ENCODE measurements around the gene CEP112. TPM values are rescaled to one million over a fixed set of nuclear protein-coding genes. Genes with fewer than 3 reads are reported as not detected.

Gene CEP112
- total RNA-seq, 1 experiment from 2014 or later: 41.6 TPM

DNA sequence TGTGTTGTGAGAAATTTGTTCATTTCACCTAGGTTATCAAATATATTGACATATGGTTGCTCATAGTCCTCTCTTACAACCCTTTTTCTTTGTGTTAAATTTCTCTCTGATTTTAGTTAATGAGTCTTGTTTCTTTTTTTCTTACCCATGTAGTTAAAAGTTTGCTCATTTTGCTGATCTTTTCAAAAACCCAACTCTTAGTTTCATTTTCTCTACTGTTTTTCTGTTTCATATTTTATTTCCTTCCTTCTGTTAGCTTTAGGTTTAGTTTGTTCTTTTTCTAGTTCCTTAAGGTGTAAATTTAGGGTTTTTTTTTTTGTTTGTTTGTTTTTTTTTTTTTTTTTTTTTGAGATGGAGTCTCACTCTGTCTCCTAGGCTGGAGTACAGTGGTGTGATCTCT, 42.4 kb downstream of the CEP112 start:
- Histone ChIP-seq H3K9me3 (replicated peaks) (no peaks in the 10 kb centered on the region), H3K4me3 (no peak overlapping the region), H3K4me1 (no peaks in the 10 kb centered on the region), H3K36me3 (peaks cover 80% of the 10 kb centered on the region), H3K27me3 (no peaks in the 10 kb centered on the region), H3K27ac (no peak overlapping the region)
- DNase-seq: no peak

DNA sequence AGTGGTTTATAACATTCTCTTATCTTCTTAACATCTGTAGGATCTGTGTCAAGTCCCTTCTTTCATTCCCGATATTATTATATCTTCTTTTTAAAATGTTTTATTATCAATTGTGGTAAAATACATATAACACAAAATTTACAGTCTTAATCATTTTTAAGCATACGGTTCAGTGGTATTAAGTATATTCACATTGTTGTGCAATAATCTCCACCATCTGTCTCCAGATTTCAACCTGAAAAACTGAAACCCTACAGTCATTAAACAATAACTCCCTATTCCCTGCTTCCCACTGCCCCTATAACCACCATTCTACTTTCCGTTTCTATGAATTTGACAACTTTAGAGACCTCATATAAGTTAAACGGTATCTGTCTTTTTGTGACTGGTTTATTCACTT, 45.5 kb downstream of the CEP112 start:
- no peaks in the 10 kb centered on the region for H3K4me1 ChIP-seq
- no peak overlapping the region for H3K27ac ChIP-seq
- H3K27me3 ChIP-seq: no peaks in the 10 kb centered on the region
- H3K9me3 ChIP-seq (replicated peaks): no peaks in the 10 kb centered on the region
- peak in 1 of 2 experiments; percentile 8 for DNase-seq
- no peak overlapping the region for H3K4me3 ChIP-seq
- peaks cover 60% of the 10 kb centered on the region for H3K36me3 ChIP-seq

DNA sequence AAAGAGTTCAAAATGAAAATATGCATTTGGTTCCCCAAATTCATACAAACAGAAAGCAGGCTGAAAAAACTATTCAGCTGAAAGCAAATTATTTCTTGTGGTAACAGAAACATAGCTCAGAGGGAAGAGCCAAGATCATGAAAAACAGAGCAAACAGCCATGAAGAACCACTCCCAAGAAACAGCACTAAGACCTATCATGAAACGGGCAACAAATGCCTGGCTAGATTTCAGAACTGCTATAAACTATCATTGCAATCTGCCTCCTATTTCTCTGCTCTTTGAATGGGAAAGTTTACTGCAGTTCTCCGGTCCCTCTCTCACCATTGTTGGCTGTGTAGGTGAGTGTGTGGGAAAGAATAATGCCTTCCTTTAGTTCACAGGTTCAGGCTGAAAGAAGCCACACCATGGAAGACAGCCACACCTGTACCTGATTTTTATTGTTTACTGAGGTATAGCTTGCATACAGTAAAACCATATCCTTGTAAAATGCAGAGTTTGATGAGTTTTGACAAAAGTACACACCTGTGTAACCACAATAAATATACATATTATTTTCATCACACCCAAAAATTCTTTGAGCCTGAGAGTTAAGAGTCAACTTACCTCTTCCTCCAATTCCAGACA, 48.2 kb downstream of the CEP112 start:
- H3K36me3 ChIP-seq: peaks cover 45% of the 10 kb centered on the region

DNA sequence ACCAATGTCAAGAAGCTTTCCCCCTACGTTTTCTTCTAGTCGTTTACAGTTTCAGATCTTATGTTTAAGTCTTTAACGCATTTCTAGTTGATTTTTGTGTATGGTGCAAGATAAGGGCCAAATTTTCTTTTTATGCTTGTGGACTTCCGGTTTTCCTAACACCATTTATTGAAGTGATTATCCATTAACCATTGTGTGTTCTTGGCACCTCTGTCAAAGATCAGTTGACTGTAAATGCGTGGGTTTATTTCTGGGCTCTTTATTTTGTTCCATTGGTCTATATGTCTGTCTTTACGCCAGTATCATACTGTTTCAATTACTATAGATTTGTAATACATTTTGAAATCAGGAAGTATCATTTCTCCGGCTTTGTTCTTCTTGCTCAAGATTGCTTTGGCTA, 49.5 kb downstream of the CEP112 start:
- Histone ChIP-seq H3K27me3 (no peaks in the 10 kb centered on the region), H3K9me3 (replicated peaks) (no peaks in the 10 kb centered on the region; the same call in 1 of the 2 replicates), H3K36me3 (peaks cover 48% of the 10 kb centered on the region), H3K4me1 (no peaks in the 10 kb centered on the region), H3K4me3 (no peak overlapping the region), H3K27ac (no peak overlapping the region)
- DNase-seq: no peak

More for the DNA sequence above, 48.2 kb downstream of the CEP112 start:
- no peak for DNase-seq
- H3K27me3 ChIP-seq: no peaks in the 10 kb centered on the region
- no peaks in the 10 kb centered on the region for H3K4me1 ChIP-seq
- no peaks in the 10 kb centered on the region for H3K9me3 ChIP-seq (replicated peaks)
- no peak overlapping the region for H3K27ac ChIP-seq
- no peak overlapping the region for H3K4me3 ChIP-seq

DNA sequence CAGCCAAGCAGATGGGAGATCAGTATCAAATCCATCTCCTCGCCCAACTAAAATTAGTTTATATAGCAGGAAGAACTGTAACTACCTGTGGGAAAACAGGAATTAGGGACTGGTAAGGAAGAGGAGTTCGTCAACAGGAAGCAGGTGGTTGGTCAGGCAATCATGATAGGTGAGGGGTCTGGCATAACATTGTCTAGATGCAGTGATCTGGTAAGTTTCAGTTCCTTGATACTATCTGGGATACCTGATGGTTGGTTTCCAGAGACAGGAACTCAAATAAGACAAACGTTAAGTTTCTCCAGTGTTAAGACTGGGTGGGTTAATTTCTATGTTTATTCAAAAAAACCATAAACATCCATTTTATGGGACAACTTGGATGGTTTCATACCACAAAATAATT, 53.8 kb downstream of the CEP112 start:
- Histone ChIP-seq H3K27ac (no peak overlapping the region), H3K9me3 (replicated peaks) (no peaks in the 10 kb centered on the region; the same call in 1 of the 2 replicates), H3K4me1 (no peaks in the 10 kb centered on the region), H3K27me3 (no peaks in the 10 kb centered on the region), H3K4me3 (no peak overlapping the region), H3K36me3 (peaks cover 59% of the 10 kb centered on the region)
- DNase-seq: no peak

DNA sequence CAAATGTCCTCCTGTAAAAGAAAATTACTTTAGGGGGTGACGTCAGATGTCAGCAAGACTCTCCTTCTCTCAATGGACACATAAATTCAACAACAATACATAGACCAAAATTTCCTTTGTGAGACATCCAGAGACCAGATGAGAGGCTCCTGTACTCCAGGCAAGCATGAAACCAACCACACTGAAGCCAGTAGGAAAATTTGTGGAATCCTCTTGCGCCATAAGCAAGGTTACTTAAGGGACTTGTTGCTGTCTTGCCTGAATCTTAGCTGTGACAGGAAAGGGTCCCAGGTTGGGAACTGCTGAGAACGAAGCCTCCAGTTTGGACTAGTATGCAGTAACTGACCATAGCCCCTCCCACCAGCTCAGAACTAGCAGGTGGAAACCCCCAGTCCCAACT, 56.0 kb downstream of the CEP112 start:
- H3K4me3 ChIP-seq: no peak overlapping the region
- no peak for DNase-seq
- peaks cover 74% of the 10 kb centered on the region for H3K36me3 ChIP-seq
- H3K9me3 ChIP-seq (replicated peaks): no peaks in the 10 kb centered on the region; the same call in 1 of the 2 replicates
- H3K27me3 ChIP-seq: no peaks in the 10 kb centered on the region
- no peaks in the 10 kb centered on the region for H3K4me1 ChIP-seq
- H3K27ac ChIP-seq: no peak overlapping the region

DNA sequence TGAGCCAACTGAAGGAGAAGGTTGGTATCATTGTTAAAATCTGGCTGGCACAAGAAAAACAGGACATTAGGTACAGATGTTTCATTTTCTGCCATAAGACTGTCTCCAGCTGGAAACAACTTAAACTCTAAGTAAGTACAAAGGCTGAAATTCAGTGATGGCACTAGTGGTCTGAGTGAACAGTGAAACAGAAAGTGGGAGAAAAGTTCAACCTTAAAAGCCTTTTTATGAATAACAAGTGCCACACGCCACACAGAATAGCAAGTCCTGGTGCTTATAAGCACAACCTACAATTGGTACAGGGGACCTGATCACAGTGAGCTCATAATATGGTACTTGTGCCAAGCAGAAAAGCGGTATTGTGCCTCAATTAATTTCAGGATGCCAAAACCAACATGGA, 56.7 kb downstream of the CEP112 start:
- H3K27ac ChIP-seq: no peak overlapping the region
- H3K9me3 ChIP-seq (replicated peaks): no peaks in the 10 kb centered on the region; the same call in 1 of the 2 replicates
- H3K4me3 ChIP-seq: no peak overlapping the region
- H3K36me3 ChIP-seq: peaks cover 80% of the 10 kb centered on the region
- no peak for DNase-seq
- no peaks in the 10 kb centered on the region for H3K27me3 ChIP-seq
- H3K4me1 ChIP-seq: no peaks in the 10 kb centered on the region

DNA sequence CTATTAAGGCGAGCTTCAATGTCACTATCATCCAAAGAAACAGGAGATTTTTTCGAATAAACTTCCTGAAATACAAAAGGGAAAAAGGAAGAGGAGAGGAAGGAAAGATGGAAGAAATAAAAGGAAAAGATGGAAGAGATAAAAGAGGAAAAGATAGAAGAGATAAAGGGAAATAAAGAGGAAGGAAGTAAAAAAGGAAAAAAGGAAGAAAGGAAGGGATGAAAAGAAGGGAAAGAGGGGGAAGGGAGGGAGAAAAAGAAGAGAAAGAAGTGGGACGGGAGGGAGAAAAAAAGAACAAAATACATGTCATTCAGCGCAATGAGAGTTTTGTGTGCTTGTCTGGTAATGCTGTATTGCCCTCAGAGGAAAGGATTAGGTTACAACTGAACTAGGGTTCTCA, 62.2 kb downstream of the CEP112 start:
- no peaks in the 10 kb centered on the region for H3K27me3 ChIP-seq

DNA sequence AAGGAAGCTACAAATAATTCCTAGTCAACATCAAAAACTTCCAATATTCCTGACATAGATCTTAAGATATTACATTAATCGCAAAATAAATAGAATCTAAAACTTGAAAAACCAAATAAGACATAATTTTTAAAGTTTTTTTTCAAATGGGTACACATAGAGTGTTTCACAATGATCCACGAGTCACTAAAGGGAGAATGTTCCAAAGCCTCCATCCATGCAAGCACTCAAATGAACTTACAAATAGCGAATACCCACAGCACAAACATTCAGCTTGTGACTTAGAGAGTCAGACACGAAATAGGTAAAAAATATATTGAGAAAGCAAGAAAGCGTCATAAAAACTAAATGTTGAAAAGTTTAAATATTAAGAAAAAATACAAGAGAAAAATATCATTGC, 65.7 kb downstream of the CEP112 start:
- Histone ChIP-seq H3K4me1 (0 out of 2 replicates have a peak, but pooled peaks cover 2% of the 10 kb centered on the region), H3K27ac (no peak overlapping the region), H3K9me3 (replicated peaks) (no peaks in the 10 kb centered on the region), H3K36me3 (peaks cover 87% of the 10 kb centered on the region), H3K4me3 (no peak overlapping the region), H3K27me3 (no peaks in the 10 kb centered on the region)
- no peak for DNase-seq

More for the DNA sequence above, 62.2 kb downstream of the CEP112 start:
- H3K9me3 ChIP-seq (replicated peaks): no peaks in the 10 kb centered on the region
- H3K36me3 ChIP-seq: peaks cover 80% of the 10 kb centered on the region
- no peak overlapping the region for H3K4me3 ChIP-seq
- DNase-seq: no peak
- 0 out of 2 replicates have a peak, but pooled peaks cover 2% of the 10 kb centered on the region for H3K4me1 ChIP-seq
- H3K27ac ChIP-seq: no peak overlapping the region

DNA sequence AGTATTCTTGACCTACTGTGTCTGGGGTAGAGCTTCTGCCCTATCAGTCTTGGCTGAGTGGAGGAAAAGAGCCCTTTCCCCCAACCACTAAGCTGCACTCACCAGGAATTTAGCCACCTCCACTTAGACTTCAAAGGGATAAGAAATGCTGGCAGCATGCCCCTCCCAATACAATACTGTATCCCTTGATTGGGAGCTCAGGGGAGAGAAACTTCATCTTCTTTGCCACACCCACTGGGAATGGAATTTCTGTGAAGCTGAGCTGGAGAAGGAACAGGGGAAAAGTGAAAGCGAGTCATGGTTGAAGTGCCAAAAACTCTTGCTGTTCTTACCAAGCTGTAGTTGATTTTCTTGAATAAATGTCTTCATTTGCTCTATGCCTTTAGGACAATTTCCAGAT, 68.8 kb downstream of the CEP112 start:
- Histone ChIP-seq H3K27me3 (no peaks in the 10 kb centered on the region), H3K9me3 (replicated peaks) (peaks cover 5% of the 10 kb centered on the region; the same call in 1 of the 2 replicates), H3K4me1 (0 out of 2 replicates have a peak, but pooled peaks cover 2% of the 10 kb centered on the region), H3K4me3 (no peak overlapping the region), H3K27ac (no peak overlapping the region), H3K36me3 (peaks cover 74% of the 10 kb centered on the region)
- no peak for DNase-seq

DNA sequence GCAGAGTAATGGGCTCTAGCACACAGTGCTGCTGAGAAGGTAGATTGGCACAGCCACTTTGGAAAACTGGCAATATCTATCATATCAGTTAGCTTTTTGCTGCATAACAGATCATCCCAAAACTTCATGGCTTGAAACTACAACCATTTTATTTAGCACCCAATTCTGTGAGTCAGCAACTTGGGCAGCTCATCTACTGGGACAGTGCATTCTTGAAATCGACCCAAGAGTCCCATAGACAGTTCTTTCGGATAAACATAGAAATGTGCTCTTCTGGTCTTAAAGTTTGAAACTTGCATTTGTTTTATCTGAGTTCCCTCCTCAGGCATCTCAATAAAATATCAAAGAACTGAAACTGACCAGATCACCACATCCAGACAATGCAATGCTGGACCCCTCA, 76.7 kb downstream of the CEP112 start:
- Histone ChIP-seq H3K36me3 (peaks cover 60% of the 10 kb centered on the region), H3K4me3 (no peak overlapping the region), H3K9me3 (replicated peaks) (peaks cover 5% of the 10 kb centered on the region), H3K27ac (no peak overlapping the region), H3K4me1 (no peaks in the 10 kb centered on the region), H3K27me3 (no peaks in the 10 kb centered on the region; the same call in 1 of the 2 replicates)
- no peak for DNase-seq

DNA sequence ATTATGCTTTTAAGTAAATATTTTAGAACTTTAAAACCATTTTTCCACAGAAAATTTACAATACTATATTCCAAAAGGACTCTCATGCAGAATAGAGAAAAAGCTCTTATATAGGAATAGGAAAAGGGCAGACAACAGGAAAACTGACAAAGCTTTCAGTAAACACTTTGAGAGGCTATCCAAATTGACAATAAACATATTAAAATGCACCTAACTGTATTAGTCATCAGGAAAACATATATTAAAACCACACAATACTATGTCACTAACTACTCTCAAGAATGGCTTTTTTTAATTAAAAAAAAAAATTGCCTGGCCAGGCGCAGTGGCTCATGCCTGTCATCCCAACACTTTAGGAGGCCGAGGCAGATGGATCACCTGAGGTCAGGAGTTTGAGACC, 77.3 kb downstream of the CEP112 start:
- H3K36me3 ChIP-seq: peaks cover 55% of the 10 kb centered on the region
- no peak overlapping the region for H3K27ac ChIP-seq
- H3K4me1 ChIP-seq: no peaks in the 10 kb centered on the region
- H3K9me3 ChIP-seq (replicated peaks): peaks cover 2% of the 10 kb centered on the region
- DNase-seq: no peak
- no peaks in the 10 kb centered on the region; the same call in 1 of the 2 replicates for H3K27me3 ChIP-seq
- no peak overlapping the region for H3K4me3 ChIP-seq

DNA sequence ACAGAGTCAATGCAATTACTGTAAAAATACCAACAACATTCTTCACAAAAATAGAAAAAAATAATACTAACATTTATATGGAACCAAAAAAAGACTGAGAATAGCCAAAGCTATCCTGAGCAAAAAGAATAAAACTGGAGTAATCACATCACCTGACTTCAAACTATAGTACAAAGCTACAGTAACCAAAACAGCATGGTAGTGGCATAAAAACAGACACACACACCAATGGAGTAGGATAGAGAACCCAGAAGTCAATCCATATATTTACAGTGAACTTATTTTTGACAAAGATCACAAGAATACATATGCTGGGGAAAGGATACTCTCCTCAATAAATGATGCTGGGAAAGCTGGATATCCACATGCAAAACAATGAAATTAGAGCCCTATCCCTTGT, 84.2 kb downstream of the CEP112 start:
- no peak overlapping the region for H3K27ac ChIP-seq
- H3K4me3 ChIP-seq: no peak overlapping the region
- H3K9me3 ChIP-seq (replicated peaks): no peaks in the 10 kb centered on the region; the same call in 1 of the 2 replicates
- no peaks in the 10 kb centered on the region for H3K4me1 ChIP-seq
- no peak for DNase-seq
- H3K27me3 ChIP-seq: no peaks in the 10 kb centered on the region
- H3K36me3 ChIP-seq: peaks cover 65% of the 10 kb centered on the region

DNA sequence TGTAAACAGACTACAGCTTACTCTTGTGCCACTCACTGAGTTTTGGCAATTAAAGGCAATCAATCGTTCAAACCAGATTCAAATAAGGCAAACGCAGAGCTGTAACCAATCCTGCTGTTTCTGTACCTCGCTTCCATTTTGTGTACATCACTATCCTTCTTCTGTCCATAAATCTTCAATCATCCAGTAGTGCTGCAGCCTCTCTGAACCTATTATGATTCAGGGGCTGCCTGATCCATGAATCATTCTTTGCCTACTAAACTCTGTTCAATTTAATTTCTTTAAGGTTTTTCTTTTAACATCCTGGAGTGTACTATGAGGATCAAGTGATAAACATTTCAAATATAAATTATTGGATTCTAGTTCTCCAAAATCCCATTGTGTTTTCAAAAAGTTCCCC, 93.9 kb downstream of the CEP112 start:
- Histone ChIP-seq H3K4me1 (no peaks in the 10 kb centered on the region), H3K27me3 (no peaks in the 10 kb centered on the region), H3K36me3 (peaks cover 37% of the 10 kb centered on the region), H3K4me3 (no peak overlapping the region), H3K9me3 (replicated peaks) (no peaks in the 10 kb centered on the region), H3K27ac (no peak overlapping the region)
- no peak for DNase-seq

DNA sequence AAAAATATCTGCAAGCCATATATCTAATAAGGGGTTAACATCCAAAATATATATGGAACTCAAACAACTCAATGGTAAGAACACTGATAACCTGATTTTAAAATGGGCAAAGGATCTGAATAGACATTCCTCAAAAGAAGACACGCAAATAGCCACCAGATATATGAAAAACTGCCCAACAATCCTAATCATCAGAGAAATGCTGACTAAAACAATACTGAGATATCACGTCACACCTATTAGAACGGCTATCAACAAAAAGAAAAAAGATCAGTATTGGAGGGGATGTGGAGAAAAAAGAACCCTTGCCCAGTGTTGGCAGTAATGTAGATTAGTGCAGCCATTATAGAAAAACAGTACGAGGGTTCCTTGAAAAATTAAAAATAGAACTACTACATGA, 97.2 kb downstream of the CEP112 start:
- Histone ChIP-seq H3K4me3 (no peak overlapping the region), H3K9me3 (replicated peaks) (no peaks in the 10 kb centered on the region), H3K27ac (no peak overlapping the region), H3K27me3 (no peaks in the 10 kb centered on the region), H3K4me1 (no peaks in the 10 kb centered on the region), H3K36me3 (peaks cover 55% of the 10 kb centered on the region)
- DNase-seq: no peak
